Spleen (tissue), 11 donors: ENCODE results near the gene THRAP3. TPM values are rescaled to one million over a fixed set of nuclear protein-coding genes. Genes with fewer than 3 reads are reported as not detected.

ENCODE experiments used
- DNase-seq: peaks from one replicate; pipeline ENCODE4 v3.0.0-alpha.2; 2020
- H3K27ac ChIP-seq, 8 donors: fragments of 200-600 bp; sonication (generic) in 7 of 8; 1 replicate in 4 of 8; 2 replicates in 4 of 8; pipeline versions ENCODE4 v1.5.0 to v1.8.0; 2016 to 2021; ENCODE audit warnings: inconsistent platforms in 4 of 8, mild to moderate bottlenecking in 4 of 8, moderate library complexity in 1 of 8
- H3K27me3 ChIP-seq, 7 donors: fragments of 200-600 bp; sonication (generic) in 6 of 7; replicated peaks in 1 of 7; 1 replicate in 4 of 7; 2 replicates in 3 of 7; pipeline versions ENCODE4 v1.5.0 to v1.8.0; 2016 to 2021; ENCODE audit warnings: inconsistent platforms in 3 of 7, mild to moderate bottlenecking in 1 of 7
- H3K36me3 ChIP-seq, 6 donors: fragments of 200-600 bp; sonication (generic) in 5 of 6; 1 replicate in 4 of 6; 2 replicates in 2 of 6; pipeline versions ENCODE4 v1.5.0 to v1.8.0; 2016 to 2021; ENCODE audit warnings: inconsistent platforms in 2 of 6
- H3K4me1 ChIP-seq, 6 donors: fragments of 200-600 bp; sonication (generic) in 5 of 6; 1 replicate in 3 of 6; 2 replicates in 3 of 6; pipeline versions ENCODE4 v1.5.0 to v1.8.0; 2016 to 2021; ENCODE audit warnings: inconsistent platforms in 3 of 6
- H3K4me3 ChIP-seq, 8 donors: fragments of 200-600 bp; sonication (generic) in 7 of 8; 1 replicate in 4 of 8; 2 replicates in 4 of 8; pipeline versions ENCODE4 v1.5.0 to v1.8.0; 2016 to 2021; ENCODE audit warnings: inconsistent platforms in 4 of 8, mild to moderate bottlenecking in 4 of 8, moderate library complexity in 2 of 8
- H3K9me3 ChIP-seq, 8 donors: fragments of 200-600 bp; sonication (generic) in 7 of 8; 1 replicate in 4 of 8; 2 replicates in 4 of 8; pipeline versions ENCODE4 v1.5.0 to v1.8.0; 2016 to 2021; ENCODE audit warnings: inconsistent platforms in 4 of 8
- CTCF ChIP-seq, 11 experiments: fragments of 200-600 bp in 7 of 11; fragments of 450-650 bp in 4 of 11; sonication (generic) in 4 of 11; IDR thresholded peaks in 8 of 11; conservative IDR thresholded peaks in 3 of 11; 1 replicate in 7 of 11; 2 replicates in 4 of 11; pipeline versions ENCODE4 v1.4.0 to v1.8.0; 2016 to 2021; ENCODE audit warnings: antibody characterized with exemption in 11 of 11, inconsistent platforms in 4 of 11, mild to moderate bottlenecking in 1 of 11
- POLR2A ChIP-seq, 3 donors: fragments of 450-650 bp; IDR thresholded peaks; one replicate each; pipeline ENCODE4 v1.5.1; 2017; ENCODE audit warnings: antibody characterized with exemption in 3 of 3, mild to moderate bottlenecking in 1 of 3
- POLR2AphosphoS5 ChIP-seq, 3 donors: sonication (generic); formaldehyde crosslinking; IDR thresholded peaks; one replicate each; pipeline ENCODE4 v1.5.1; 2017; ENCODE audit warnings: antibody characterized with exemption in 3 of 3
- WGBS, 5 donors: extraction: QIAGEN DNeasy Blood & Tissue Kit in 3 of 5; methylation state at CpG; one replicate each; pipeline versions ENCODE4 v1.1.5 to v1.1.7; 2013 to 2018; 5-methylcytosine and 5-hydroxymethylcytosine counted together
- intact Hi-C: fragments of 100-400 bp; cut with DNase I; formaldehyde crosslinking; loops from one replicate; pipeline ENCODE4 v1.15.0; 2023; ENCODE audit warnings: low total_unique reads
- polyA plus RNA-seq, 3 donors: library from polyadenylated mRNA; stranded (reverse); fragments of 200-250 nt; gene quantifications; one replicate each; pipeline ENCODE4 v1.2.1, GENCODE V29; 2013
- total RNA-seq, 7 donors: library from RNA; depleted of rRNA in 3 of 7; stranded (reverse); fragments of >200 nt in 3 of 7; fragmentation: NEBNext Ultra II Directional in 4 of 7; extraction: Animal tissue kit (Norgen Biotek cat#: 25700) in 4 of 7; gene quantifications; one replicate each; pipeline versions ENCODE4 v1.1.0 to v1.2.1, GENCODE V29; 2016 to 2021
- donor health status: healthy with polysubstance abuse.
- donor health status: DM: no; HTN: no; CAD: no; lungs with moderate emphysema.
- donor health status: DM: no; HTN: no; CAD: no.
- donor health status: Bipolar disorder and iron deficiency.
- donor health status: healthy.
- donor health status: DM: no; HTN: no; CAD: no.
- donor health status: DM: yes; HTN: yes; CAD: no.

The THRAP3 gene
- total and polyA plus RNA-seq, 10 donors = 21.2 to 109 (median 86.4) TPM

GRCh38 chr1:36306210-36306901 lies 82.1 kb downstream of the THRAP3 start, which contains the start of gene SH3D21:
TSS of gene SH3D21 (plus strand) at chr1:36306368. CDS start at chr1:36306421, 53 bp downstream.
- peak; percentile 90 for DNase-seq

GRCh38 chr1:36306902-36307456 lies 82.7 kb downstream of the THRAP3 start:
- TF ChIP-seq POLR2A (IDR thresholded peaks at IDR 0.05) (peak in 1 of 3 donors; percentile 44), CTCF (IDR thresholded peaks at IDR 0.05 in 8 of 11, conservative IDR thresholded peaks at IDR 0.05 in 3 of 11) (peak in 3 of 11 experiments; percentile 4 to 30 (median 21)), POLR2AphosphoS5 (IDR thresholded peaks at IDR 0.05) (peak; percentile 86 to 91 (median 87))
- H3K4me1 ChIP-seq = peaks cover 16 to 47% (median 29%) of the 10 kb centered on the region in 6 donors
- no peaks in the 10 kb centered on the region for H3K27me3 ChIP-seq
- WGBS, 5 donors = 1 to 6% (median 2%) methylated on average over 22 to 46 of the region's 46 CpGs
- peak; percentile 98 for DNase-seq
- H3K27ac ChIP-seq = peak overlapping the region; percentile 53 to 87 (median 78)
- peak overlapping the region; percentile 50 to 92 (median 82) for H3K4me3 ChIP-seq
- intact Hi-C loops = no loop called here
- H3K9me3 ChIP-seq = no peaks in the 10 kb centered on the region
- H3K36me3 ChIP-seq = peaks cover 0 to 33% (median 23%) of the 10 kb centered on the region in 6 donors

More at GRCh38 chr1:36306210-36306901, 82.1 kb downstream of the THRAP3 start, which contains the start of gene SH3D21:
- Histone ChIP-seq H3K4me1 (peaks cover 16 to 47% (median 29%) of the 10 kb centered on the region in 6 donors), H3K27me3 (no peaks in the 10 kb centered on the region), H3K27ac (peak within 1 kb of the TSS; percentile 53 to 87 (median 78)), H3K36me3 (peaks cover 0 to 40% (median 30%) of the 10 kb centered on the region in 6 donors), H3K4me3 (peak within 1 kb of the TSS; percentile 50 to 92 (median 82)), H3K9me3 (no peaks in the 10 kb centered on the region)
- intact Hi-C loops = no loop called here
- TF ChIP-seq POLR2AphosphoS5 (IDR thresholded peaks at IDR 0.05) (peak; percentile 8 to 58 (median 24)), POLR2A (IDR thresholded peaks at IDR 0.05) (no peak), CTCF (IDR thresholded peaks at IDR 0.05 in 8 of 11, conservative IDR thresholded peaks at IDR 0.05 in 3 of 11) (peak in 1 of 11 experiments; percentile 12)
- 5 to 18% (median 8%) methylated on average over 8 to 65 of the region's 65 CpGs for WGBS, 5 donors

GRCh38 chr1:36307601-36308330 lies 83.5 kb downstream of the THRAP3 start:
- intact Hi-C loops = no loop called here
- Histone ChIP-seq H3K4me3 (peak overlapping the region in 6 of 8 donors; percentile 76 to 92 (median 83)), H3K36me3 (peaks cover 0 to 26% (median 15%) of the 10 kb centered on the region in 6 donors), H3K27ac (peak overlapping the region in 1 of 8 donors; percentile 87), H3K9me3 (no peaks in the 10 kb centered on the region), H3K4me1 (peaks cover 16 to 47% (median 29%) of the 10 kb centered on the region in 6 donors), H3K27me3 (no peaks in the 10 kb centered on the region)
- no peak for DNase-seq
- TF ChIP-seq POLR2AphosphoS5 (IDR thresholded peaks at IDR 0.05) (no peak), CTCF (IDR thresholded peaks at IDR 0.05 in 8 of 11, conservative IDR thresholded peaks at IDR 0.05 in 3 of 11) (no peak), POLR2A (IDR thresholded peaks at IDR 0.05) (no peak)
- 81 to 93% (median 87%) methylated on average over 8 to 10 of the region's 10 CpGs for WGBS, 5 donors
